ENCODE results near the gene NCAPH2. TPM values are rescaled to one million over a fixed set of nuclear protein-coding genes. Genes with fewer than 3 reads are reported as not detected.
A peak's percentile ranks its signal among the peaks of the same experiment; 100 is the strongest.

Gene NCAPH2
- total and polyA plus RNA-seq, 2 of the 13 experiments (the other 11 are each of a cell fraction or from before 2014, with no cell fraction given) = 28.1 to 64.4 TPM

DNA sequence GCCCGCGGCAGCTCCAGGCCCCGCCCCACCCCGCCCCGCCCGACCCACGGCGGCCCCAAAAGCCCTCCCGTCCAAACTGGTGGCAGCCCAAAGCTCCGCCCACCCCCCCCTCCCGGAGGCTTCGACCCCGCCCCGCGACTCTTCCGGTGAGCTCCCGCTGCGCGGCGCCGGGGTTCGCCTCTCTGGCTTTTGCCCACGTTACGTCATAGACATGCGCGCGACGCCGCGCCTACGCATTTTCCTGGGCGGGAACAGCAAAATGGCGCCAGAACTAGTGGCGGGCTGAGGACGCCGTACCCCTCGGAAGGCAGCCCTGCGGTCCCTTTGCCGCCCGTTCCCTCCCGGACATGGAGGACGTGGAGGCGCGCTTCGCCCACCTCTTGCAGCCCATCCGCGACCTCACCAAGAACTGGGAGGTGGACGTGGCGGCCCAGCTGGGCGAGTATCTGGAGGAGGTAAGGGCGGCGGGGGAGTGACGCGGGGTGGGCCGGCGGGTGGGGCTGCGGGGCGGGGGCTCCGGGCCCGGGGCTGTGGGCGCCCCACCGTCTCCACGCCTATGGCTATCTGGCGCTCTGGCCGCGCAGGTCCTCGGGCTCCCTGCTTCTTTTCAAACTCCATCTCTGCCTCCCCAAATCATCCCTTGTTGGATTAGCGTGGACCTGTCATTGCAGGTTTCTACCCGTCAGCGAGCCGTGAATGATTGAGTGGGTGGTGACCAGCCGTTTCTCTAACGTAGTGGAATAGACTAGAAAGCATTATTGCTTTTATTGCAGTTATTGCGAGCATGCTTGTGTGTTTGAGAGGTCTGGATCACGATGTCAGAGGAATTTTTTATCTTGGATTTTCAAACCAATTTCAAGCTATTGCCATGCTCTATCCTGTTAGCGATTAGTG, at the start of gene NCAPH2 (continued):
- TF ChIP-seq BORCS8-MEF2B (CRISPR knock-in tag; IDR thresholded peaks at IDR 0.05) (peak; percentile 77; the same call in 1 of the 2 replicates), FOXA1 (IDR thresholded peaks at IDR 0.05) (no peak), FOXA1 (CRISPR knock-in tag; IDR thresholded peaks at IDR 0.05) (no peak), HDAC2 (CRISPR knock-in tag; IDR thresholded peaks at IDR 0.05) (peak; percentile 85), NRL (CRISPR knock-in tag; IDR thresholded peaks at IDR 0.05; ENCODE audit: borderline replicate concordance) (peak; percentile 71; the same call in 1 of the 2 replicates), AGO1 (IDR thresholded peaks at IDR 0.05; ENCODE audit: low read depth, low read length, poor library complexity, severe bottlenecking) (no peak), SRSF1 (optimal IDR thresholded peaks at IDR 0.05; ENCODE audit: low read depth, low read length) (peak; percentile 35), MBD4 (IDR thresholded peaks at IDR 0.05; ENCODE audit: borderline replicate concordance, low read length) (no peak), ZNF713 (CRISPR knock-in tag; IDR thresholded peaks at IDR 0.05) (no peak), BCL6 (CRISPR knock-in tag; IDR thresholded peaks at IDR 0.05) (no peak), PTBP1 (IDR thresholded peaks at IDR 0.05; ENCODE audit: low read depth, low read length, poor library complexity, severe bottlenecking) (no peak), ZNF260 (CRISPR knock-in tag; IDR thresholded peaks at IDR 0.05; ENCODE audit: borderline replicate concordance, low read depth) (no peak), ZNF569 (CRISPR knock-in tag; IDR thresholded peaks at IDR 0.05; ENCODE audit: borderline replicate concordance) (no peak), ZNF343 (CRISPR knock-in tag; IDR thresholded peaks at IDR 0.05) (no peak)
- TF ChIP-seq, protein P1, sequence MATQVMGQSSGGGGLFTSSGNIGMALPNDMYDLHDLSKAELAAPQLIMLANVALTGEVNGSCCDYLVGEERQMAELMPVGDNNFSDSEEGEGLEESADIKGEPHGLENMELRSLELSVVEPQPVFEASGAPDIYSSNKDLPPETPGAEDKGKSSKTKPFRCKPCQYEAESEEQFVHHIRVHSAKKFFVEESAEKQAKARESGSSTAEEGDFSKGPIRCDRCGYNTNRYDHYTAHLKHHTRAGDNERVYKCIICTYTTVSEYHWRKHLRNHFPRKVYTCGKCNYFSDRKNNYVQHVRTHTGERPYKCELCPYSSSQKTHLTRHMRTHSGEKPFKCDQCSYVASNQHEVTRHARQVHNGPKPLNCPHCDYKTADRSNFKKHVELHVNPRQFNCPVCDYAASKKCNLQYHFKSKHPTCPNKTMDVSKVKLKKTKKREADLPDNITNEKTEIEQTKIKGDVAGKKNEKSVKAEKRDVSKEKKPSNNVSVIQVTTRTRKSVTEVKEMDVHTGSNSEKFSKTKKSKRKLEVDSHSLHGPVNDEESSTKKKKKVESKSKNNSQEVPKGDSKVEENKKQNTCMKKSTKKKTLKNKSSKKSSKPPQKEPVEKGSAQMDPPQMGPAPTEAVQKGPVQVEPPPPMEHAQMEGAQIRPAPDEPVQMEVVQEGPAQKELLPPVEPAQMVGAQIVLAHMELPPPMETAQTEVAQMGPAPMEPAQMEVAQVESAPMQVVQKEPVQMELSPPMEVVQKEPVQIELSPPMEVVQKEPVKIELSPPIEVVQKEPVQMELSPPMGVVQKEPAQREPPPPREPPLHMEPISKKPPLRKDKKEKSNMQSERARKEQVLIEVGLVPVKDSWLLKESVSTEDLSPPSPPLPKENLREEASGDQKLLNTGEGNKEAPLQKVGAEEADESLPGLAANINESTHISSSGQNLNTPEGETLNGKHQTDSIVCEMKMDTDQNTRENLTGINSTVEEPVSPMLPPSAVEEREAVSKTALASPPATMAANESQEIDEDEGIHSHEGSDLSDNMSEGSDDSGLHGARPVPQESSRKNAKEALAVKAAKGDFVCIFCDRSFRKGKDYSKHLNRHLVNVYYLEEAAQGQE (IDR thresholded peaks at IDR 0.05; ENCODE audit: borderline replicate concordance in 1 of 2, low read depth in 1 of 2, low read length in 2 of 2) = peak in 1 of 2 experiments; percentile 41; a peak in 1 of 4 replicates
- TF ChIP-seq, protein P2, sequence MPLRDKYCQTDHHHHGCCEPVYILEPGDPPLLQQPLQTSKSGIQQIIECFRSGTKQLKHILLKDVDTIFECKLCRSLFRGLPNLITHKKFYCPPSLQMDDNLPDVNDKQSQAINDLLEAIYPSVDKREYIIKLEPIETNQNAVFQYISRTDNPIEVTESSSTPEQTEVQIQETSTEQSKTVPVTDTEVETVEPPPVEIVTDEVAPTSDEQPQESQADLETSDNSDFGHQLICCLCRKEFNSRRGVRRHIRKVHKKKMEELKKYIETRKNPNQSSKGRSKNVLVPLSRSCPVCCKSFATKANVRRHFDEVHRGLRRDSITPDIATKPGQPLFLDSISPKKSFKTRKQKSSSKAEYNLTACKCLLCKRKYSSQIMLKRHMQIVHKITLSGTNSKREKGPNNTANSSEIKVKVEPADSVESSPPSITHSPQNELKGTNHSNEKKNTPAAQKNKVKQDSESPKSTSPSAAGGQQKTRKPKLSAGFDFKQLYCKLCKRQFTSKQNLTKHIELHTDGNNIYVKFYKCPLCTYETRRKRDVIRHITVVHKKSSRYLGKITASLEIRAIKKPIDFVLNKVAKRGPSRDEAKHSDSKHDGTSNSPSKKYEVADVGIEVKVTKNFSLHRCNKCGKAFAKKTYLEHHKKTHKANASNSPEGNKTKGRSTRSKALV (CRISPR knock-in tag; IDR thresholded peaks at IDR 0.05) = no peak
- TF ChIP-seq, protein P3, sequence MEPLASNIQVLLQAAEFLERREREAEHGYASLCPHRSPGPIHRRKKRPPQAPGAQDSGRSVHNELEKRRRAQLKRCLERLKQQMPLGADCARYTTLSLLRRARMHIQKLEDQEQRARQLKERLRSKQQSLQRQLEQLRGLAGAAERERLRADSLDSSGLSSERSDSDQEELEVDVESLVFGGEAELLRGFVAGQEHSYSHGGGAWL (CRISPR knock-in tag; IDR thresholded peaks at IDR 0.05) = peak; percentile 65; the same call in 1 of the 2 replicates
- TF ChIP-seq, protein P4, sequence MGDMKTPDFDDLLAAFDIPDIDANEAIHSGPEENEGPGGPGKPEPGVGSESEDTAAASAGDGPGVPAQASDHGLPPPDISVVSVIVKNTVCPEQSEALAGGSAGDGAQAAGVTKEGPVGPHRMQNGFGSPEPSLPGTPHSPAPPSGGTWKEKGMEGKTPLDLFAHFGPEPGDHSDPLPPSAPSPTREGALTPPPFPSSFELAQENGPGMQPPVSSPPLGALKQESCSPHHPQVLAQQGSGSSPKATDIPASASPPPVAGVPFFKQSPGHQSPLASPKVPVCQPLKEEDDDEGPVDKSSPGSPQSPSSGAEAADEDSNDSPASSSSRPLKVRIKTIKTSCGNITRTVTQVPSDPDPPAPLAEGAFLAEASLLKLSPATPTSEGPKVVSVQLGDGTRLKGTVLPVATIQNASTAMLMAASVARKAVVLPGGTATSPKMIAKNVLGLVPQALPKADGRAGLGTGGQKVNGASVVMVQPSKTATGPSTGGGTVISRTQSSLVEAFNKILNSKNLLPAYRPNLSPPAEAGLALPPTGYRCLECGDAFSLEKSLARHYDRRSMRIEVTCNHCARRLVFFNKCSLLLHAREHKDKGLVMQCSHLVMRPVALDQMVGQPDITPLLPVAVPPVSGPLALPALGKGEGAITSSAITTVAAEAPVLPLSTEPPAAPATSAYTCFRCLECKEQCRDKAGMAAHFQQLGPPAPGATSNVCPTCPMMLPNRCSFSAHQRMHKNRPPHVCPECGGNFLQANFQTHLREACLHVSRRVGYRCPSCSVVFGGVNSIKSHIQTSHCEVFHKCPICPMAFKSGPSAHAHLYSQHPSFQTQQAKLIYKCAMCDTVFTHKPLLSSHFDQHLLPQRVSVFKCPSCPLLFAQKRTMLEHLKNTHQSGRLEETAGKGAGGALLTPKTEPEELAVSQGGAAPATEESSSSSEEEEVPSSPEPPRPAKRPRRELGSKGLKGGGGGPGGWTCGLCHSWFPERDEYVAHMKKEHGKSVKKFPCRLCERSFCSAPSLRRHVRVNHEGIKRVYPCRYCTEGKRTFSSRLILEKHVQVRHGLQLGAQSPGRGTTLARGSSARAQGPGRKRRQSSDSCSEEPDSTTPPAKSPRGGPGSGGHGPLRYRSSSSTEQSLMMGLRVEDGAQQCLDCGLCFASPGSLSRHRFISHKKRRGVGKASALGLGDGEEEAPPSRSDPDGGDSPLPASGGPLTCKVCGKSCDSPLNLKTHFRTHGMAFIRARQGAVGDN (CRISPR knock-in tag; IDR thresholded peaks at IDR 0.05) = peak; percentile 57

Data from HepG2 (cell line).